Adrenal gland (tissue), 5 donors: ENCODE results near the gene BCAR1.
"Not testable (repeated sequence)": the region's sequence is repeated elsewhere in the genome, so short reads cannot be mapped to it uniquely, and the experiment has no call there.

Experiments used
- CTCF ChIP-seq, 6 experiments: fragments of 450-650 bp in 4 of 6; fragments of 200-600 bp in 2 of 6; sonication (generic) in 1 of 6; IDR thresholded peaks; 1 replicate in 5 of 6; 2 replicates in 1 of 6; pipeline versions ENCODE4 v1.5.1 to v1.8.0; 2016 to 2021; ENCODE audit warnings: antibody characterized with exemption in 6 of 6, mild to moderate bottlenecking in 2 of 6, moderate library complexity in 1 of 6
- POLR2A ChIP-seq, 2 donors: fragments of 450-650 bp; IDR thresholded peaks; one replicate each; pipeline ENCODE4 v1.6.1; 2017; ENCODE audit warnings: antibody characterized with exemption in 2 of 2, mild to moderate bottlenecking in 2 of 2, moderate library complexity in 1 of 2
- donor health status: DM: no; HTN: no; CAD: no.

- TF ChIP-seq CTCF, POLR2A (IDR thresholded peaks at IDR 0.05): not testable (repeated sequence)
Measured at GRCh38 chr16:75240633-75241032, 10.8 kb downstream of the BCAR1 start.
